ENCODE data around the gene TMPRSS9.
A peak's percentile ranks its signal among the peaks of the same experiment; 100 is the strongest.

TMPRSS9 gene

GRCh38 chr19:2337329-2337707 lies 22.7 kb upstream of the TMPRSS9 start:
- peak overlapping the region; percentile 90 for H2BK5ac ChIP-seq (ENCODE audit: low read length)
- WGBS, 2 donors (ENCODE audit: extremely low coverage in 2 of 2, insufficient read length in 2 of 2, insufficient replicate concordance in 1 of 2): no CpG with 5 or more reads among the region's 19 CpGs
- H3K14ac ChIP-seq (ENCODE audit: low read length): peak overlapping the region; percentile 95
- H3K18ac ChIP-seq (ENCODE audit: low read length): peak overlapping the region; percentile 97
- no peak overlapping the region for H2BK15ac ChIP-seq (ENCODE audit: low read length)
- no peak overlapping the region for H3K4me2 ChIP-seq (ENCODE audit: insufficient read depth, low read length, poor library complexity, severe bottlenecking)
- H3K9me3 ChIP-seq (replicated peaks in 1 of 2; ENCODE audit: control insufficient read depth in 2 of 2, insufficient read depth in 1 of 2, low read depth in 1 of 2, low read length in 2 of 2): peaks cover 0 to 8% of the 10 kb centered on the region in 2 donors
- peak overlapping the region; percentile 43 for H3K23ac ChIP-seq (ENCODE audit: low read depth, low read length, poor library complexity)
- peak overlapping the region; percentile 84 for H3K4ac ChIP-seq (ENCODE audit: low read length)
- H3K27me3 ChIP-seq (ENCODE audit: control insufficient read depth in 3 of 3, insufficient read depth in 3 of 3, low read depth in 1 of 3, low read length in 3 of 3): no peaks in the 10 kb centered on the region
- peak overlapping the region; percentile 19 for H2BK120ac ChIP-seq (ENCODE audit: low read depth, low read length)
- no peak overlapping the region for H2BK12ac ChIP-seq (ENCODE audit: low read length)
- peaks cover 12 to 14% of the 10 kb centered on the region in 2 donors for H3K4me1 ChIP-seq (ENCODE audit: control insufficient read depth in 2 of 2, insufficient read depth in 1 of 2, low read depth in 1 of 2, low read length in 2 of 2)
- H3K79me1 ChIP-seq (ENCODE audit: low read depth, low read length): peaks cover 40% of the 10 kb centered on the region
- peak; percentile 52 for DNase-seq (ENCODE audit: low spot score)
- H4K91ac ChIP-seq (ENCODE audit: low read depth, low read length, poor library complexity): no peak overlapping the region
- peak overlapping the region; percentile 89 for H3K9ac ChIP-seq (ENCODE audit: low read depth, low read length, poor library complexity)
- H4K8ac ChIP-seq (ENCODE audit: low read depth, low read length): no peak overlapping the region
- peak overlapping the region; percentile 95 for H2AK5ac ChIP-seq (ENCODE audit: low read depth, low read length)
- peak overlapping the region; percentile 79 for H3K27ac ChIP-seq (replicated peaks; ENCODE audit: low read length)
- peaks cover 13 to 41% of the 10 kb centered on the region in 2 donors for H3K36me3 ChIP-seq (replicated peaks in 1 of 2; ENCODE audit: control insufficient read depth in 2 of 2, insufficient read depth in 2 of 2, low read length in 2 of 2)
- H3K4me3 ChIP-seq (ENCODE audit: low read length in 2 of 2): no peak overlapping the region
- H2AFZ ChIP-seq (ENCODE audit: low read length): no peak overlapping the region

GRCh38 chr19:2338055-2338615 lies 21.9 kb upstream of the TMPRSS9 start:
- H3K4me1 ChIP-seq (ENCODE audit: control insufficient read depth in 2 of 2, insufficient read depth in 1 of 2, low read depth in 1 of 2, low read length in 2 of 2): peaks cover 12 to 14% of the 10 kb centered on the region in 2 donors
- H2BK120ac ChIP-seq (ENCODE audit: low read depth, low read length): no peak overlapping the region
- H4K91ac ChIP-seq (ENCODE audit: low read depth, low read length, poor library complexity): no peak overlapping the region
- H3K9me3 ChIP-seq (replicated peaks in 1 of 2; ENCODE audit: control insufficient read depth in 2 of 2, insufficient read depth in 1 of 2, low read depth in 1 of 2, low read length in 2 of 2): peaks cover 0 to 8% of the 10 kb centered on the region in 2 donors
- H3K9ac ChIP-seq (ENCODE audit: low read depth, low read length, poor library complexity): no peak overlapping the region
- peak overlapping the region; percentile 11 for H2BK5ac ChIP-seq (ENCODE audit: low read length)
- H3K27me3 ChIP-seq (ENCODE audit: control insufficient read depth in 3 of 3, insufficient read depth in 3 of 3, low read depth in 1 of 3, low read length in 3 of 3): no peaks in the 10 kb centered on the region
- H3K36me3 ChIP-seq (replicated peaks in 1 of 2; ENCODE audit: control insufficient read depth in 2 of 2, insufficient read depth in 2 of 2, low read length in 2 of 2): peaks cover 15 to 45% of the 10 kb centered on the region in 2 donors
- no peak overlapping the region for H3K27ac ChIP-seq (replicated peaks; ENCODE audit: low read length)
- no peak overlapping the region for H4K8ac ChIP-seq (ENCODE audit: low read depth, low read length)
- H3K14ac ChIP-seq (ENCODE audit: low read length): no peak overlapping the region
- H3K4ac ChIP-seq (ENCODE audit: low read length): no peak overlapping the region
- WGBS, 2 donors (ENCODE audit: extremely low coverage in 2 of 2, insufficient read length in 2 of 2, insufficient replicate concordance in 1 of 2): no CpG with 5 or more reads among the region's 21 CpGs
- peak overlapping the region; percentile 48 for H2AK5ac ChIP-seq (ENCODE audit: low read depth, low read length)
- DNase-seq (ENCODE audit: low spot score): no peak
- peak overlapping the region; percentile 20 for H3K23ac ChIP-seq (ENCODE audit: low read depth, low read length, poor library complexity)
- H2BK15ac ChIP-seq (ENCODE audit: low read length): no peak overlapping the region
- peaks cover 40% of the 10 kb centered on the region for H3K79me1 ChIP-seq (ENCODE audit: low read depth, low read length)
- no peak overlapping the region for H3K4me2 ChIP-seq (ENCODE audit: insufficient read depth, low read length, poor library complexity, severe bottlenecking)
- no peak overlapping the region for H2AFZ ChIP-seq (ENCODE audit: low read length)
- H2BK12ac ChIP-seq (ENCODE audit: low read length): no peak overlapping the region
- H3K4me3 ChIP-seq (ENCODE audit: low read length in 2 of 2): no peak overlapping the region
- H3K18ac ChIP-seq (ENCODE audit: low read length): no peak overlapping the region

GRCh38 chr19:2338751-2339643 lies 21.1 kb upstream of the TMPRSS9 start:
- no peak overlapping the region for H3K18ac ChIP-seq (ENCODE audit: low read length)

More at GRCh38 chr19:2338751-2339643, 21.1 kb upstream of the TMPRSS9 start:
- no peak overlapping the region for H3K27ac ChIP-seq (replicated peaks; ENCODE audit: low read length)
- peak overlapping the region; percentile 31 for H3K23ac ChIP-seq (ENCODE audit: low read depth, low read length, poor library complexity)
- H2BK12ac ChIP-seq (ENCODE audit: low read length): no peak overlapping the region
- H3K14ac ChIP-seq (ENCODE audit: low read length): no peak overlapping the region
- DNase-seq (ENCODE audit: low spot score): no peak
- H3K4me2 ChIP-seq (ENCODE audit: insufficient read depth, low read length, poor library complexity, severe bottlenecking): no peak overlapping the region
- H3K4ac ChIP-seq (ENCODE audit: low read length): peak overlapping the region; percentile 37
- H2BK15ac ChIP-seq (ENCODE audit: low read length): no peak overlapping the region
- WGBS, 2 donors (ENCODE audit: extremely low coverage in 2 of 2, insufficient read length in 2 of 2, insufficient replicate concordance in 1 of 2): no CpG with 5 or more reads among the region's 54 CpGs
- H4K91ac ChIP-seq (ENCODE audit: low read depth, low read length, poor library complexity): no peak overlapping the region
- no peak overlapping the region for H3K4me3 ChIP-seq (ENCODE audit: low read length in 2 of 2)
- no peaks in the 10 kb centered on the region for H3K27me3 ChIP-seq (ENCODE audit: control insufficient read depth in 3 of 3, insufficient read depth in 3 of 3, low read depth in 1 of 3, low read length in 3 of 3)
- no peak overlapping the region for H4K8ac ChIP-seq (ENCODE audit: low read depth, low read length)
- peaks cover 12 to 14% of the 10 kb centered on the region in 2 donors for H3K4me1 ChIP-seq (ENCODE audit: control insufficient read depth in 2 of 2, insufficient read depth in 1 of 2, low read depth in 1 of 2, low read length in 2 of 2)
- peaks cover 0 to 8% of the 10 kb centered on the region in 2 donors for H3K9me3 ChIP-seq (replicated peaks in 1 of 2; ENCODE audit: control insufficient read depth in 2 of 2, insufficient read depth in 1 of 2, low read depth in 1 of 2, low read length in 2 of 2)
- H3K9ac ChIP-seq (ENCODE audit: low read depth, low read length, poor library complexity): no peak overlapping the region
- peaks cover 16 to 47% of the 10 kb centered on the region in 2 donors for H3K36me3 ChIP-seq (replicated peaks in 1 of 2; ENCODE audit: control insufficient read depth in 2 of 2, insufficient read depth in 2 of 2, low read length in 2 of 2)
- peak overlapping the region; percentile 75 for H2BK5ac ChIP-seq (ENCODE audit: low read length)
- H2BK120ac ChIP-seq (ENCODE audit: low read depth, low read length): no peak overlapping the region
- peaks cover 44% of the 10 kb centered on the region for H3K79me1 ChIP-seq (ENCODE audit: low read depth, low read length)
- no peak overlapping the region for H2AFZ ChIP-seq (ENCODE audit: low read length)
- H2AK5ac ChIP-seq (ENCODE audit: low read depth, low read length): peak overlapping the region; percentile 37
